Measurements from ENCODE around the gene OR52I2.
A peak's percentile ranks its signal among the peaks of the same experiment; 100 is the strongest.

OR52I2 gene

GRCh38 chr11:4607781-4608666 lies 26.5 kb downstream of the OR52I2 start, which contains the start of gene TRIM68:
TRIM68 (minus strand) TSS chr11:4608231; CDS start chr11:4605504, 2,727 bp downstream.
- DNase-seq (ENCODE audit: low read depth in 2 of 2) = peak; percentile 92 to 94

- no peak for DNase-seq (ENCODE audit: low read depth in 2 of 2)
Observed at GRCh38 chr11:4610258-4610935, 28.9 kb downstream of the OR52I2 start.

GRCh38 chr11:4611986-4612385 lies 30.4 kb downstream of the OR52I2 start:
- no peak for DNase-seq (ENCODE audit: low read depth in 2 of 2)

GRCh38 chr11:4615856-4616444 lies 34.4 kb downstream of the OR52I2 start:
- no peak for DNase-seq (ENCODE audit: low read depth in 2 of 2)

- DNase-seq (ENCODE audit: low read depth in 2 of 2) = no peak
Observed at GRCh38 chr11:4619514-4619913, 38.0 kb downstream of the OR52I2 start.

GRCh38 chr11:4626207-4627099 lies 44.9 kb downstream of the OR52I2 start:
- DNase-seq (ENCODE audit: low read depth in 2 of 2) = peak; percentile 30 to 32

- DNase-seq (ENCODE audit: low read depth in 2 of 2) = no peak
Observed at GRCh38 chr11:4636136-4636535, 54.6 kb downstream of the OR52I2 start.

GRCh38 chr11:4636962-4637661 lies 55.6 kb downstream of the OR52I2 start, which contains the start of gene OR51D1:
OR51D1 (plus strand) TSS chr11:4637477; CDS start chr11:4639791, 2,314 bp downstream.
- DNase-seq (ENCODE audit: low read depth in 2 of 2) = peak; percentile 20 to 26

GRCh38 chr11:4637662-4638047 lies 56.1 kb downstream of the OR52I2 start:
- DNase-seq (ENCODE audit: low read depth in 2 of 2) = no peak

- DNase-seq (ENCODE audit: low read depth in 2 of 2) = no peak
Observed at GRCh38 chr11:4639931-4640330, 58.4 kb downstream of the OR52I2 start.

- no peak for DNase-seq (ENCODE audit: low read depth in 2 of 2)
Observed at GRCh38 chr11:4641501-4641900, 60.0 kb downstream of the OR52I2 start.

GRCh38 chr11:4642043-4642442 lies 60.5 kb downstream of the OR52I2 start:
- no peak for DNase-seq (ENCODE audit: low read depth in 2 of 2)

Measured in fibroblast of skin of left quadriceps (primary cell).